SK-N-SH (cell line): Measurements from ENCODE around the gene PIGB. TPM values are rescaled to one million over a fixed set of nuclear protein-coding genes. Genes with fewer than 3 reads are reported as not detected.

Source experiments
- CTCF ChIA-PET: fragments of 300-600, 350-600 bp; formaldehyde crosslinking; extraction: SDS; loops from one replicate; lab custom pipeline; 2021; lab: Yijun Ruan, JAX
- POLR2A ChIA-PET: fragments of 350-600 bp; sonication (Branson Sonifier 250); formaldehyde crosslinking; extraction: SDS; loops from one replicate; lab custom pipeline; 2020; ENCODE audit warnings: antibody characterized with exemption, inconsistent platforms; lab: Yijun Ruan, JAX
- DNase-seq: peaks from one replicate; pipeline ENCODE4 v3.0.0; 2012
- H2AFZ ChIP-seq: fragments of 200-600 bp; sonication (generic); 2 replicates; pipeline ENCODE4 v1.8.1; 2016; ENCODE audit warnings: antibody characterized with exemption, mild to moderate bottlenecking, low read depth
- H3F3A ChIP-seq: fragments of 200-600 bp; sonication (generic); replicated peaks from 2 replicates; pipeline ENCODE3; 2016; ENCODE audit warnings: antibody characterized with exemption, mild to moderate bottlenecking; ENCODE audit not compliant: insufficient read depth
- H3K27ac ChIP-seq, 2 experiments: fragments of 200-500 bp in 1 of 2; fragments of 200-600 bp in 1 of 2; sonication (Bioruptor generic) in 1 of 2; sonication (generic), shearing (Covaris generic) in 1 of 2; 2 replicates each; pipeline versions ENCODE4 v1.5.1 to v1.6.1; 2014 to 2016; ENCODE audit warnings: low read depth in 2 of 2, inconsistent platforms in 1 of 2, low read length in 1 of 2, mild to moderate bottlenecking in 1 of 2, mixed read lengths in 1 of 2
- H3K27me3 ChIP-seq: fragments of 200-600 bp; sonication (generic), shearing (Covaris generic); 2 replicates; pipeline ENCODE4 v1.6.1; 2016; ENCODE audit warnings: mixed run types; ENCODE audit not compliant: insufficient read depth
- H3K36me3 ChIP-seq, 2 experiments: fragments of 200-500 bp in 1 of 2; fragments of 200-600 bp in 1 of 2; sonication (Bioruptor generic) in 1 of 2; sonication (generic) in 1 of 2; replicated peaks in 1 of 2; 2 replicates each; pipeline versions ENCODE3 to v1.5.1; 2014 to 2016; ENCODE audit warnings: low read length in 1 of 2, mild to moderate bottlenecking in 1 of 2; ENCODE audit not compliant: insufficient read depth in 2 of 2, control insufficient read depth in 1 of 2
- H3K4me1 ChIP-seq, 2 experiments: fragments of 200-500 bp in 1 of 2; fragments of 200-600 bp in 1 of 2; sonication (Bioruptor generic) in 1 of 2; sonication (generic), shearing (Covaris generic) in 1 of 2; 2 replicates each; pipeline versions ENCODE4 v1.5.1 to v1.6.1; 2014 to 2016; ENCODE audit warnings: low read depth in 1 of 2, low read length in 1 of 2, mixed run types in 1 of 2; ENCODE audit not compliant: insufficient read depth in 2 of 2, control insufficient read depth in 1 of 2
- H3K4me2 ChIP-seq: fragments of 200-600 bp; sonication (generic), shearing (Covaris generic); 2 replicates; pipeline ENCODE4 v1.6.1; 2017; ENCODE audit warnings: mixed run types
- H3K4me3 ChIP-seq, 2 experiments: fragments of 200-500 bp in 1 of 2; fragments of 200-600 bp in 1 of 2; sonication (Bioruptor generic) in 1 of 2; sonication (generic), shearing (Covaris generic) in 1 of 2; 2 replicates each; pipeline versions ENCODE4 v1.5.1 to v1.8.1; 2014 to 2016; ENCODE audit warnings: low read depth in 2 of 2, inconsistent platforms in 1 of 2, low read length in 1 of 2, mild to moderate bottlenecking in 1 of 2, mixed read lengths in 1 of 2, moderate library complexity in 1 of 2
- H3K79me2 ChIP-seq: fragments of 200-600 bp; sonication (generic); 2 replicates; pipeline ENCODE4 v1.8.1; 2017; ENCODE audit warnings: mild to moderate bottlenecking; ENCODE audit not compliant: insufficient read depth
- H3K9ac ChIP-seq: fragments of 200-600 bp; sonication (generic); 2 replicates; pipeline ENCODE4 v1.6.1; 2017; ENCODE audit warnings: mixed run types
- H3K9me2 ChIP-seq: fragments of 200-600 bp; sonication (generic); 2 replicates; pipeline ENCODE4 v1.6.1; 2017; ENCODE audit warnings: mixed run types
- H3K9me3 ChIP-seq: fragments of 200-600 bp; sonication (generic); 2 replicates; pipeline ENCODE4 v1.6.1; 2017; ENCODE audit warnings: mixed run types, mild to moderate bottlenecking, moderate library complexity
- H4K20me1 ChIP-seq: fragments of 200-600 bp; sonication (generic); 2 replicates; pipeline ENCODE4 v1.6.1; 2017; ENCODE audit warnings: mild to moderate bottlenecking, mixed run types; ENCODE audit not compliant: insufficient read depth
- CHD2 ChIP-seq: fragments of 150-350 bp; IDR thresholded peaks from 2 replicates; pipeline ENCODE4 v1.6.1; 2018; ENCODE audit warnings: low read length; ENCODE audit not compliant: partially characterized antibody
- ELF1 ChIP-seq: IDR thresholded peaks from 2 replicates; pipeline ENCODE4 v1.4.0; 2012
- EP300 ChIP-seq, 2 experiments: IDR thresholded peaks; 2 replicates each; pipeline versions ENCODE4 v1.4.0 to v1.6.1; 2012; ENCODE audit warnings: borderline replicate concordance in 1 of 2, low read depth in 1 of 2, low read length in 1 of 2
- FOSL2 ChIP-seq: IDR thresholded peaks from 2 replicates; pipeline ENCODE4 v1.4.0; 2012; ENCODE audit warnings: low read depth, mild to moderate bottlenecking, moderate library complexity, borderline replicate concordance
- FOXM1 ChIP-seq: IDR thresholded peaks from 2 replicates; pipeline ENCODE4 v1.4.0; 2012; ENCODE audit warnings: low read depth, mild to moderate bottlenecking
- GABPA ChIP-seq: IDR thresholded peaks from 2 replicates; pipeline ENCODE4 v1.4.0; 2012; ENCODE audit warnings: low read depth, mild to moderate bottlenecking
- JUND ChIP-seq: IDR thresholded peaks from 2 replicates; pipeline ENCODE4 v1.4.0; 2012
- MAX ChIP-seq: IDR thresholded peaks from 2 replicates; pipeline ENCODE4 v1.4.0; 2012; ENCODE audit warnings: low read depth
- MXI1 ChIP-seq: IDR thresholded peaks from 2 replicates; pipeline ENCODE4 v1.6.1; 2012; ENCODE audit warnings: mild to moderate bottlenecking, low read depth, low read length, improper control_type of control experiment
- NFIC ChIP-seq: IDR thresholded peaks from 2 replicates; pipeline ENCODE4 v1.4.0; 2012; ENCODE audit warnings: borderline replicate concordance
- PBX3 ChIP-seq: IDR thresholded peaks from 2 replicates; pipeline ENCODE4; 2012
- POLR2AphosphoS5 ChIP-seq: IDR thresholded peaks from 2 replicates; pipeline ENCODE4 v1.6.1; 2012; ENCODE audit warnings: low read depth, low read length
- RAD21 ChIP-seq: IDR thresholded peaks from 2 replicates; pipeline ENCODE4 v1.6.1; 2012; ENCODE audit warnings: mild to moderate bottlenecking, low read length
- RCOR1 ChIP-seq: fragments of 150-350 bp; IDR thresholded peaks from 2 replicates; pipeline ENCODE4 v1.6.1; 2017; ENCODE audit warnings: antibody characterized with exemption, low read length
- RXRA ChIP-seq: IDR thresholded peaks from 2 replicates; pipeline ENCODE4 v1.4.0; 2012; ENCODE audit warnings: low read depth, mild to moderate bottlenecking, borderline replicate concordance
- TCF12 ChIP-seq: IDR thresholded peaks from 2 replicates; pipeline ENCODE4 v1.4.0; 2012
- WGBS: methylation state at CpG from one replicate; pipeline ENCODE4 v1.1.6; 2017; ENCODE audit warnings: low lambda C conversion rate; 5-methylcytosine and 5-hydroxymethylcytosine counted together
- polyA plus RNA-seq, 3 experiments: library from polyadenylated mRNA; depleted of rRNA; stranded (reverse); fragments of >200 nt; gene quantifications; 2 replicates each; pipeline ENCODE4 v1.2.3, GENCODE V29; 2012
- TF ChIP-seq, protein P1 (sequence below): fragments of 150-350 bp; IDR thresholded peaks from 2 replicates; pipeline ENCODE4 v1.6.1; 2017; ENCODE audit warnings: antibody characterized with exemption, low read length, low read depth, borderline replicate concordance
- TF ChIP-seq, protein P2 (sequence below): IDR thresholded peaks from 2 replicates; pipeline ENCODE4 v1.6.1; 2012; ENCODE audit warnings: mild to moderate bottlenecking, low read depth, low read length, moderate library complexity

Gene PIGB
- polyA plus RNA-seq, 1 of the 3 experiments (the other 2 are of a cell fraction), result 6.6 TPM

- no peak overlapping the region for H2AFZ ChIP-seq
- peaks cover 16% of the 10 kb centered on the region for H3F3A ChIP-seq
- H3K9me2 ChIP-seq, result no peaks in the 10 kb centered on the region
- H4K20me1 ChIP-seq, result no peaks in the 10 kb centered on the region
- H3K4me2 ChIP-seq, result no peak overlapping the region
- peaks cover 7 to 29% of the 10 kb centered on the region in 2 experiments for H3K36me3 ChIP-seq
- H3K27me3 ChIP-seq, result no peaks in the 10 kb centered on the region
- H3K9me3 ChIP-seq, result no peaks in the 10 kb centered on the region
- peak; percentile 67 for TF ChIP-seq JUND
- TF ChIP-seq RAD21, result no peak
- peak; percentile 61 for TF ChIP-seq PBX3
- peak; percentile 39 for TF ChIP-seq CHD2
- TF ChIP-seq, protein P1, sequence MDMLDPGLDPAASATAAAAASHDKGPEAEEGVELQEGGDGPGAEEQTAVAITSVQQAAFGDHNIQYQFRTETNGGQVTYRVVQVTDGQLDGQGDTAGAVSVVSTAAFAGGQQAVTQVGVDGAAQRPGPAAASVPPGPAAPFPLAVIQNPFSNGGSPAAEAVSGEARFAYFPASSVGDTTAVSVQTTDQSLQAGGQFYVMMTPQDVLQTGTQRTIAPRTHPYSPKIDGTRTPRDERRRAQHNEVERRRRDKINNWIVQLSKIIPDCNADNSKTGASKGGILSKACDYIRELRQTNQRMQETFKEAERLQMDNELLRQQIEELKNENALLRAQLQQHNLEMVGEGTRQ, result no peak
- peak in 1 of 2 experiments; percentile 21; a peak in 1 of 4 replicates for TF ChIP-seq EP300 (IDR thresholded peaks at IDR 0.05; ENCODE audit: borderline replicate concordance in 1 of 2, low read depth in 1 of 2, low read length in 1 of 2)
- peak; percentile 35; the same call in 1 of the 2 replicates for TF ChIP-seq POLR2AphosphoS5
- TF ChIP-seq RCOR1, result peak; percentile 44; the same call in 1 of the 2 replicates
- 0 out of 2 replicates have a peak, but pooled peaks have one; percentile 9 for TF ChIP-seq RXRA
- TF ChIP-seq NFIC, result no peak
- peak; percentile 78 for TF ChIP-seq TCF12
- peak; percentile 44; the same call in 1 of the 2 replicates for TF ChIP-seq FOSL2
- H3K9ac ChIP-seq, result no peak overlapping the region
- WGBS, result 48% methylated on average over 2 of the region's 2 CpGs
- no peaks in the 10 kb centered on the region for H3K79me2 ChIP-seq
- H3K27ac ChIP-seq, result peak overlapping the region in 1 of 2 experiments; percentile 17; a peak in 1 of 4 replicates
- ChIA-PET POLR2A (no interaction called here), CTCF (interaction anchor here (3.7 kb wide), 1 partner anchor 13 kb away, joined by 12 read pairs; no protein-coding TSS in a partner anchor)
- H3K4me1 ChIP-seq, result no peaks in the 10 kb centered on the region; a peak in 1 of 4 replicates
- no peak overlapping the region for H3K4me3 ChIP-seq
- peak; percentile 22 for DNase-seq
Measured at GRCh38 chr15:55357774-55358173, 38.8 kb downstream of the PIGB start.

GRCh38 chr15:55358471-55358870 is 39.4 kb downstream of the PIGB start:
- no peak overlapping the region for H2AFZ ChIP-seq
- no peaks in the 10 kb centered on the region for H3K79me2 ChIP-seq
- no peak overlapping the region for H3K4me3 ChIP-seq
- no peaks in the 10 kb centered on the region for H3K9me3 ChIP-seq
- no peaks in the 10 kb centered on the region; a peak in 1 of 4 replicates for H3K4me1 ChIP-seq
- H3F3A ChIP-seq, result peaks cover 13% of the 10 kb centered on the region
- ChIA-PET CTCF (interaction anchor here (1.1 to 3.7 kb wide), 4 partner anchors 9 to 77 kb away, joined by 3 to 12 read pairs (median 5); no protein-coding TSS in a partner anchor), POLR2A (no interaction called here)
- TF ChIP-seq, protein P2, sequence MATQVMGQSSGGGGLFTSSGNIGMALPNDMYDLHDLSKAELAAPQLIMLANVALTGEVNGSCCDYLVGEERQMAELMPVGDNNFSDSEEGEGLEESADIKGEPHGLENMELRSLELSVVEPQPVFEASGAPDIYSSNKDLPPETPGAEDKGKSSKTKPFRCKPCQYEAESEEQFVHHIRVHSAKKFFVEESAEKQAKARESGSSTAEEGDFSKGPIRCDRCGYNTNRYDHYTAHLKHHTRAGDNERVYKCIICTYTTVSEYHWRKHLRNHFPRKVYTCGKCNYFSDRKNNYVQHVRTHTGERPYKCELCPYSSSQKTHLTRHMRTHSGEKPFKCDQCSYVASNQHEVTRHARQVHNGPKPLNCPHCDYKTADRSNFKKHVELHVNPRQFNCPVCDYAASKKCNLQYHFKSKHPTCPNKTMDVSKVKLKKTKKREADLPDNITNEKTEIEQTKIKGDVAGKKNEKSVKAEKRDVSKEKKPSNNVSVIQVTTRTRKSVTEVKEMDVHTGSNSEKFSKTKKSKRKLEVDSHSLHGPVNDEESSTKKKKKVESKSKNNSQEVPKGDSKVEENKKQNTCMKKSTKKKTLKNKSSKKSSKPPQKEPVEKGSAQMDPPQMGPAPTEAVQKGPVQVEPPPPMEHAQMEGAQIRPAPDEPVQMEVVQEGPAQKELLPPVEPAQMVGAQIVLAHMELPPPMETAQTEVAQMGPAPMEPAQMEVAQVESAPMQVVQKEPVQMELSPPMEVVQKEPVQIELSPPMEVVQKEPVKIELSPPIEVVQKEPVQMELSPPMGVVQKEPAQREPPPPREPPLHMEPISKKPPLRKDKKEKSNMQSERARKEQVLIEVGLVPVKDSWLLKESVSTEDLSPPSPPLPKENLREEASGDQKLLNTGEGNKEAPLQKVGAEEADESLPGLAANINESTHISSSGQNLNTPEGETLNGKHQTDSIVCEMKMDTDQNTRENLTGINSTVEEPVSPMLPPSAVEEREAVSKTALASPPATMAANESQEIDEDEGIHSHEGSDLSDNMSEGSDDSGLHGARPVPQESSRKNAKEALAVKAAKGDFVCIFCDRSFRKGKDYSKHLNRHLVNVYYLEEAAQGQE, result no peak
- no peak for TF ChIP-seq MXI1
- no peak for TF ChIP-seq GABPA
- TF ChIP-seq FOXM1, result no peak
- no peak for TF ChIP-seq POLR2AphosphoS5
- TF ChIP-seq RCOR1, result no peak
- no peak for TF ChIP-seq ELF1
- no peak for TF ChIP-seq CHD2
- TF ChIP-seq MAX, result no peak
- H3K27me3 ChIP-seq, result no peaks in the 10 kb centered on the region
- DNase-seq, result no peak
- H3K4me2 ChIP-seq, result no peak overlapping the region
- no peaks in the 10 kb centered on the region for H4K20me1 ChIP-seq
- no peak overlapping the region for H3K27ac ChIP-seq
- H3K36me3 ChIP-seq, result peaks cover 7 to 29% of the 10 kb centered on the region in 2 experiments
- no peak overlapping the region for H3K9ac ChIP-seq
- H3K9me2 ChIP-seq, result no peaks in the 10 kb centered on the region
